A673 (cell line): ENCODE measurements around the gene PPCDC. TPM values are rescaled to one million over a fixed set of nuclear protein-coding genes. Genes with fewer than 3 reads are reported as not detected.

Source experiments
- BruUV-seq: library from RNA; stranded (reverse); fragments of 400-500 nt; replicated peaks from 2 replicates; lab custom pipeline; 2021; lab: Mats Ljungman, UMichigan
- CTCF ChIA-PET: fragments of 300-600 bp; sonication (Branson Sonifier 250); formaldehyde crosslinking; loops from one replicate; lab custom pipeline; 2022; ENCODE audit warnings: antibody characterized with exemption; lab: Charles Lee
- POLR2A ChIA-PET: fragments of 300-600 bp; sonication (Branson Sonifier 250); formaldehyde crosslinking; loops from one replicate; lab custom pipeline; 2022; ENCODE audit warnings: antibody characterized with exemption; ENCODE audit not compliant: low non-redundant PET; lab: Charles Lee
- DNase-seq: peaks from one replicate; pipeline ENCODE4 v3.0.0-alpha.2; 2015; ENCODE audit warnings: low spot score
- H3K27ac ChIP-seq: fragments of 200-600 bp; sonication (generic); 2 replicates; pipeline ENCODE4 v1.5.1; 2016; ENCODE audit warnings: mixed run types, low read depth, mild to moderate bottlenecking, mixed read lengths, antibody characterized with exemption, low read length; ENCODE audit not compliant: poor library complexity, severe bottlenecking
- H3K27me3 ChIP-seq: fragments of 200-600 bp; sonication (generic); replicated peaks from 2 replicates; pipeline ENCODE4 v1.6.1; 2017; ENCODE audit warnings: mixed run types, low read depth, mild to moderate bottlenecking, mixed read lengths, antibody characterized with exemption, low read length; ENCODE audit not compliant: insufficient read depth, poor library complexity
- H3K36me3 ChIP-seq: fragments of 200-600 bp; sonication (generic); 2 replicates; pipeline ENCODE4 v1.6.1; 2016; ENCODE audit warnings: mixed run types, mild to moderate bottlenecking, mixed read lengths, antibody characterized with exemption, low read length; ENCODE audit not compliant: insufficient read depth, poor library complexity, severe bottlenecking
- H3K4me1 ChIP-seq: fragments of 200-600 bp; sonication (generic); 2 replicates; pipeline ENCODE4 v1.6.1; 2017; ENCODE audit warnings: mixed run types, mild to moderate bottlenecking, mixed read lengths, antibody characterized with exemption, low read length; ENCODE audit not compliant: insufficient read depth, poor library complexity, severe bottlenecking
- H3K4me3 ChIP-seq: fragments of 200-600 bp; sonication (generic); 2 replicates; pipeline ENCODE4 v1.5.1; 2016; ENCODE audit warnings: low read depth, mixed run types, mild to moderate bottlenecking, mixed read lengths, low read length; ENCODE audit not compliant: poor library complexity, severe bottlenecking
- H3K9me3 ChIP-seq: fragments of 200-600 bp; sonication (generic); 2 replicates; pipeline ENCODE4 v1.6.1; 2016; ENCODE audit warnings: mixed run types, low read depth, mild to moderate bottlenecking, mixed read lengths, antibody characterized with exemption, low read length; ENCODE audit not compliant: poor library complexity, severe bottlenecking
- CTCF ChIP-seq: fragments of 300-800, 200-600 bp; sonication (generic); conservative IDR thresholded peaks from 2 replicates; pipeline ENCODE4 v1.5.1; 2017; ENCODE audit warnings: low read depth, mild to moderate bottlenecking, antibody characterized with exemption, low read length, moderate library complexity, mixed read lengths
- EZH2 ChIP-seq: fragments of 200-600 bp; sonication (generic); IDR thresholded peaks from 2 replicates; pipeline ENCODE4 v1.6.1; 2017; ENCODE audit warnings: borderline replicate concordance, low read depth, mild to moderate bottlenecking, mixed read lengths, antibody characterized with exemption, low read length; ENCODE audit not compliant: poor library complexity, severe bottlenecking
- intact Hi-C: fragments of 100-400 bp; cut with micrococcal nuclease; formaldehyde crosslinking; loops from one replicate; pipeline ENCODE4 v1.10.0; 2022; ENCODE audit not compliant: unreplicated experiment
- total RNA-seq: library from RNA; stranded (reverse); gene quantifications from 2 replicates; pipeline ENCODE4 v1.2.3, GENCODE V29; 2021

The PPCDC gene
- total RNA-seq, 1 experiment from 2014 or later: 13.3 TPM

- H3K27ac ChIP-seq: no peak overlapping the region
- BruUV-seq: no TSS peak
- POLR2A ChIA-PET: no interaction called here
- intact Hi-C loops: no loop called here
- no peak for DNase-seq
- no peaks in the 10 kb centered on the region for H3K4me1 ChIP-seq
- H3K9me3 ChIP-seq: no peaks in the 10 kb centered on the region
- H3K4me3 ChIP-seq: no peak overlapping the region
- H3K27me3 ChIP-seq: no peaks in the 10 kb centered on the region
- CTCF ChIA-PET: no interaction called here
- H3K36me3 ChIP-seq: no peaks in the 10 kb centered on the region
- TF ChIP-seq CTCF (no peak), EZH2 (no peak)
Measured at GRCh38 chr15:74978077-74978476, 45.3 kb upstream of the PPCDC start.

DNA sequence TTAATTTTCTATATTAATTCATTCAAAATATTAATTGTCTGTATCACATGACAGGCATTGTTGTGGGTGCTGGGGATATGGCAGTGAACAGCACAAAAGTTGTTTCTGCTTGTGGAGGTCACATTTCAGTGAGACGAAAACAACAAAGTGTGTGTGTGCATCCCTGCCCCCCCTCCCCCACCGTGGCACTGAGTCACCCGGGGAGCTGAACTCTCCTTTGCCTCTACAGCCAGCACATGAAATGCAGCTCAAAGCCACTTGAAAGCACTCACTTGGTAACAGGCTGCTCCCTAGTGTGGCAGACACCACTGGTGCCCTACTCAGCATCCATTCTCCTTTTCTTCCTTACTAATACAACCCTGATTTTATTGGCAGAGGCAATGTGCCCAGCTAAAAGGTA lies 44.9 kb upstream of the PPCDC start:
- CTCF ChIA-PET: no interaction called here

GRCh38 chr15:74982183-74982582 lies 41.2 kb upstream of the PPCDC start:
- CTCF ChIA-PET: no interaction called here
- DNase-seq: no peak
- Histone ChIP-seq H3K36me3 (no peaks in the 10 kb centered on the region), H3K27ac (no peak overlapping the region), H3K4me1 (no peaks in the 10 kb centered on the region), H3K4me3 (no peak overlapping the region), H3K27me3 (no peaks in the 10 kb centered on the region), H3K9me3 (no peaks in the 10 kb centered on the region)
- BruUV-seq: no TSS peak
- TF ChIP-seq CTCF: no peak
- TF ChIP-seq EZH2: no peak
- POLR2A ChIA-PET: no interaction called here
- intact Hi-C loops: no loop called here

More for the DNA sequence above, 44.9 kb upstream of the PPCDC start:
- POLR2A ChIA-PET: no interaction called here
- no peak overlapping the region for H3K27ac ChIP-seq
- H3K27me3 ChIP-seq: no peaks in the 10 kb centered on the region
- BruUV-seq: no TSS peak
- no peak overlapping the region for H3K4me3 ChIP-seq
- no peaks in the 10 kb centered on the region for H3K9me3 ChIP-seq
- TF ChIP-seq CTCF: no peak
- no peak for TF ChIP-seq EZH2
- intact Hi-C loops: no loop called here
- DNase-seq: no peak
- no peaks in the 10 kb centered on the region for H3K36me3 ChIP-seq
- no peaks in the 10 kb centered on the region for H3K4me1 ChIP-seq
